Panc1 (cell line): Measurements from ENCODE around the gene DIAPH2. TPM values are rescaled to one million over a fixed set of nuclear protein-coding genes. Genes with fewer than 3 reads are reported as not detected.

Experiments used
- ATAC-seq: fragments of 200-7000 bp; cut with Tn5 transposase; 2 replicates; pipeline ENCODE4 v1.9.1; 2020; ENCODE audit warnings: mild to moderate bottlenecking, moderate library complexity
- BruUV-seq: library from RNA; stranded (reverse); fragments of 400-500 nt; replicated peaks from 2 replicates; lab custom pipeline; 2021; lab: Mats Ljungman, UMichigan
- CTCF ChIA-PET: fragments of 300-600 bp; sonication (Branson Sonifier 250); formaldehyde crosslinking; loops from one replicate; lab custom pipeline; 2022; ENCODE audit warnings: antibody characterized with exemption; lab: Charles Lee
- POLR2A ChIA-PET: fragments of 300-600 bp; sonication (Branson Sonifier 250); formaldehyde crosslinking; loops from one replicate; lab custom pipeline; 2022; ENCODE audit warnings: antibody characterized with exemption; lab: Charles Lee
- DNase-seq: peaks from one replicate; pipeline ENCODE4 v3.0.0-alpha.2; 2010; ENCODE audit warnings: low read depth, low spot score
- H3K27ac ChIP-seq: 2 replicates; pipeline ENCODE4 v1.5.1; 2011; ENCODE audit warnings: mild to moderate bottlenecking, low read length, inconsistent platforms
- H3K27me3 ChIP-seq: fragments of 200-500 bp; sonication (Bioruptor generic); 2 replicates; pipeline ENCODE4 v1.6.0; 2014; ENCODE audit warnings: low read length, inconsistent platforms; ENCODE audit not compliant: control insufficient read depth, insufficient read depth
- H3K36me3 ChIP-seq: fragments of 200-500 bp; sonication (Bioruptor generic); 2 replicates; pipeline ENCODE4 v1.5.1; 2014; ENCODE audit warnings: inconsistent platforms, mild to moderate bottlenecking, low read length, moderate library complexity; ENCODE audit not compliant: control insufficient read depth, insufficient read depth
- H3K4me1 ChIP-seq: 2 replicates; pipeline ENCODE4 v1.5.1; 2011; ENCODE audit warnings: inconsistent platforms, mild to moderate bottlenecking, low read length, moderate library complexity; ENCODE audit not compliant: control insufficient read depth, insufficient read depth
- H3K4me3 ChIP-seq, 2 experiments: 2 replicates each; pipeline ENCODE4 v1.5.1; 2011 to 2012; ENCODE audit warnings: low read depth in 2 of 2, low read length in 2 of 2, mild to moderate bottlenecking in 2 of 2, inconsistent platforms in 1 of 2, moderate library complexity in 1 of 2
- H3K9me3 ChIP-seq: fragments of 200-500 bp; sonication (Bioruptor generic); 2 replicates; pipeline ENCODE4 v1.5.1; 2014; ENCODE audit warnings: low read depth, mild to moderate bottlenecking, inconsistent platforms, low read length, moderate library complexity; ENCODE audit not compliant: control insufficient read depth, insufficient read depth
- CTCF ChIP-seq: fragments of 450-650 bp; IDR thresholded peaks from 2 replicates; pipeline ENCODE4 v1.5.1; 2017; ENCODE audit warnings: mild to moderate bottlenecking
- POLR2AphosphoS5 ChIP-seq: IDR thresholded peaks from 2 replicates; pipeline ENCODE4 v1.6.1; 2012; ENCODE audit warnings: mild to moderate bottlenecking, low read depth, low read length, moderate library complexity
- REST ChIP-seq, 2 experiments: IDR thresholded peaks; 2 replicates each; pipeline ENCODE4 v1.6.1; 2011 to 2012; ENCODE audit warnings: low read depth in 2 of 2, control low read depth in 1 of 2, low read length in 1 of 2, mild to moderate bottlenecking in 1 of 2, moderate library complexity in 1 of 2; ENCODE audit not compliant: insufficient read depth in 1 of 2
- SIN3A ChIP-seq: IDR thresholded peaks from 2 replicates; pipeline ENCODE4 v1.6.1; 2012; ENCODE audit warnings: low read depth, mild to moderate bottlenecking, low read length, moderate library complexity, borderline replicate concordance; ENCODE audit not compliant: insufficient read depth
- TCF7L2 ChIP-seq: IDR thresholded peaks from 2 replicates; pipeline ENCODE4 v1.6.1; 2011; ENCODE audit warnings: mild to moderate bottlenecking, low read depth, low read length, inconsistent platforms
- in situ Hi-C: cut with HindIII; loops from 2 replicates; pipeline ENCODE4 v1.10.0; 2016; ENCODE audit warnings: low sequenced_read_pairs, low pct_unique_long_range_greater_than_20kb
- intact Hi-C: fragments of 100-400 bp; cut with micrococcal nuclease; formaldehyde crosslinking; loops from one replicate; pipeline ENCODE4 v1.10.0; 2022; ENCODE audit not compliant: unreplicated experiment
- total RNA-seq: library from RNA; stranded (reverse); gene quantifications from one replicate; pipeline ENCODE4 v1.2.1, GENCODE V29; 2021; ENCODE audit not compliant: unreplicated experiment

Gene DIAPH2
- total RNA-seq, 1 experiment from 2014 or later: 17.0 TPM

- Histone ChIP-seq H3K4me3 (no peak overlapping the region), H3K4me1 (no peaks in the 10 kb centered on the region), H3K36me3 (no peaks in the 10 kb centered on the region), H3K9me3 (no peaks in the 10 kb centered on the region), H3K27me3 (no peaks in the 10 kb centered on the region), H3K27ac (no peak overlapping the region)
- no peak for ATAC-seq
- BruUV-seq: no TSS peak
- in situ Hi-C loops: no loop called here
- TF ChIP-seq POLR2AphosphoS5 (no peak), CTCF (no peak), TCF7L2 (no peak), REST (IDR thresholded peaks at IDR 0.05; ENCODE audit: insufficient read depth in 1 of 2, low read depth in 2 of 2, low read length in 1 of 2) (no peak), SIN3A (no peak)
- ChIA-PET POLR2A (no interaction called here), CTCF (no interaction called here)
- intact Hi-C loops: no loop called here
- DNase-seq: no peak
Measured at GRCh38 chrX:96835660-96836289, 151.1 kb downstream of the DIAPH2 start.

GRCh38 chrX:96837808-96838207, 153.2 kb downstream of the DIAPH2 start:
- Histone ChIP-seq H3K27me3 (no peaks in the 10 kb centered on the region), H3K9me3 (no peaks in the 10 kb centered on the region), H3K4me1 (no peaks in the 10 kb centered on the region), H3K36me3 (no peaks in the 10 kb centered on the region), H3K27ac (no peak overlapping the region), H3K4me3 (no peak overlapping the region)
- POLR2A ChIA-PET: no interaction called here
- no peak for TF ChIP-seq CTCF
- no peak for TF ChIP-seq REST (IDR thresholded peaks at IDR 0.05; ENCODE audit: insufficient read depth in 1 of 2, low read depth in 2 of 2, low read length in 1 of 2)
- intact Hi-C loops (no loop called here), in situ Hi-C loops (no loop called here)
- CTCF ChIA-PET: no interaction called here
- ATAC-seq (no peak), DNase-seq (no peak)
- BruUV-seq: no TSS peak
